Heart left ventricle (tissue), 16 donors: ENCODE data around the gene FAM219A. TPM values are rescaled to one million over a fixed set of nuclear protein-coding genes. Genes with fewer than 3 reads are reported as not detected.
"Not testable (repeated sequence)": the region's sequence is repeated elsewhere in the genome, so short reads cannot be mapped to it uniquely, and the experiment has no call there.

Experiments used
- ATAC-seq, 4 donors: fragments of 200-7000 bp; cut with Tn5 transposase; one replicate each; pipeline ENCODE4 v1.9.1; 2020 to 2022; ENCODE audit warnings: moderate library complexity in 4 of 4, mild to moderate bottlenecking in 3 of 4, moderate number of reproducible peaks in 1 of 4
- DNase-seq, 5 donors: peaks; one replicate each; pipeline ENCODE4 v3.0.0-alpha.2; 2020
- H3K27ac ChIP-seq, 12 donors: fragments of 200-600 bp; sonication (generic) in 4 of 12; one replicate each; pipeline versions ENCODE4 v1.5.0 to v1.8.0; 2016 to 2022; ENCODE audit warnings: mild to moderate bottlenecking in 2 of 12
- H3K27me3 ChIP-seq, 9 donors: fragments of 200-600 bp; sonication (generic) in 2 of 9; one replicate each; pipeline versions ENCODE4 v1.5.1 to v1.8.0; 2016 to 2022; ENCODE audit warnings: mild to moderate bottlenecking in 3 of 9
- H3K36me3 ChIP-seq, 9 donors: fragments of 200-600 bp; sonication (generic) in 2 of 9; one replicate each; pipeline versions ENCODE4 v1.5.0 to v1.8.0; 2018 to 2022; ENCODE audit warnings: mild to moderate bottlenecking in 2 of 9
- H3K4me1 ChIP-seq, 12 donors: fragments of 200-600 bp; sonication (generic) in 4 of 12; one replicate each; pipeline versions ENCODE4 v1.5.0 to v1.8.0; 2016 to 2022; ENCODE audit warnings: mild to moderate bottlenecking in 3 of 12
- H3K4me3 ChIP-seq, 12 donors: fragments of 200-600 bp; sonication (generic) in 4 of 12; one replicate each; pipeline versions ENCODE4 v1.5.0 to v1.8.0; 2017 to 2022; ENCODE audit warnings: mild to moderate bottlenecking in 9 of 12, moderate library complexity in 4 of 12
- H3K9me3 ChIP-seq, 12 donors: fragments of 200-600 bp; sonication (generic) in 4 of 12; one replicate each; pipeline versions ENCODE4 v1.5.0 to v1.8.0; 2016 to 2022; ENCODE audit warnings: mild to moderate bottlenecking in 1 of 12
- POLR2A ChIP-seq, 2 donors: fragments of 450-650 bp; IDR thresholded peaks; one replicate each; pipeline ENCODE4 v1.6.1; 2017; ENCODE audit warnings: antibody characterized with exemption in 2 of 2, mild to moderate bottlenecking in 2 of 2, moderate library complexity in 2 of 2
- WGBS, 4 donors: extraction: QIAGEN DNeasy Blood & Tissue Kit in 2 of 4; methylation state at CpG; one replicate each; pipeline versions ENCODE4 v1.1.5 to v1.1.7; 2013 to 2018; 5-methylcytosine and 5-hydroxymethylcytosine counted together
- intact Hi-C, 10 donors: fragments of 100-400 bp; cut with DNase I; formaldehyde crosslinking; loops; one replicate each; pipeline versions ENCODE4 v1.11.1 to v1.14.2; 2022
- polyA plus RNA-seq, 2 donors: library from polyadenylated mRNA; stranded (reverse); fragments of 200-250 nt; gene quantifications; one replicate each; pipeline ENCODE4 v1.2.3, GENCODE V29; 2013
- total RNA-seq, 9 donors: library from RNA; depleted of rRNA in 2 of 9; stranded (reverse); fragments of >200 nt in 2 of 9; fragmentation: NEBNext Ultra II Directional in 3 of 9; extraction: Animal tissue kit (Norgen Biotek cat#: 25700) in 3 of 9; gene quantifications; one replicate each; pipeline versions ENCODE4 v1.1.0 to v1.2.4, GENCODE V29; 2016 to 2023
- TF ChIP-seq, protein P1 (sequence below), 12 donors: fragments of 200-600 bp; sonication (generic) in 4 of 12; IDR thresholded peaks; one replicate each; pipeline versions ENCODE4 v1.5.0 to v1.8.0; 2018 to 2022; ENCODE audit warnings: antibody characterized with exemption in 12 of 12, mild to moderate bottlenecking in 5 of 12
- donor health status: ischemic (EF 13 %, LVEDD 7.1; RV severe dilation, severe dysfunction).
- donor health status: healthy with polysubstance abuse.
- donor health status: DM: no; HTN: yes; CAD: no.
- donor health status: DM: no; HTN: no; CAD: no.
- donor health status: ischemic (EF 25% LVEDD 6.9; RV normal size, moderate dysfunction).
- donor health status: ischemic (EF 25% LVEDD 5.7; RV mildly dilated, moderate dysfunction).
- donor health status: healthy.
- donor health status: DM: yes; HTN: yes; CAD: no.
- donor health status: ischemic (EF 35%, LVEDD 5.7; RV mildly dilated, moderate dysfunction).
- donor health status: nonischemic (EF 11% LVEDD 7.7; RV severe dilation, severe dysfunction).
- donor health status: DM: yes; HTN: yes; CAD: no.
- donor health status: PGD.
- donor health status: ischemic (EF 29% LVEDD 5.4; RV normal size, mild dysfunction).
- donor health status: nonischemic (EF 23%, LVEDD 6.1; RV moderate dilation, normal function).

Gene FAM219A
- total and polyA plus RNA-seq, 11 donors = 12.7 to 39.1 (median 25.9) TPM

DNA sequence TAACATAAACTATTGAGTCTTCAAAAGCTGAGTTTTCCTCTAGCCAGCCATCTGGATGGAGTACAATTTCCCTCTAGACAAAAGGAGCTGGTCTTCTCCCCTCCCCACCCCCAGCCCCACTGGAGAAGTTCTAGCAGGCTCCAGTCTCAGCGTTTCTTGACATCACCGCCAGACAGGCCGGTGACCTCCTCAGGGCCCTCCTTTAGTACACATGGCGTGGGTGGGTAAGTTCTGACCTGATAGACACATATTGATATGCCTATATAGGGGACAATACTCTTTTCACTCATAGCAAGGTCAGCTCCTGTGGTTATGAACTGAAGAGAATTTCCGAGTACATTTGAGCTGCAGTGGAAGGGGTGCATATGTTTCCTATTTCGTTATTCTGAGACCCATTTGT is 27.5 kb upstream of the FAM219A start:
- ATAC-seq (no peak), DNase-seq (no peak)
- Histone ChIP-seq H3K27ac (no peak overlapping the region), H3K4me3 (no peak overlapping the region), H3K4me1 (no peaks in the 10 kb centered on the region), H3K36me3 (no peaks in the 10 kb centered on the region), H3K27me3 (peaks cover 0 to 3% (median 0%) of the 10 kb centered on the region in 9 donors), H3K9me3 (no peaks in the 10 kb centered on the region)
- TF ChIP-seq, protein P1, sequence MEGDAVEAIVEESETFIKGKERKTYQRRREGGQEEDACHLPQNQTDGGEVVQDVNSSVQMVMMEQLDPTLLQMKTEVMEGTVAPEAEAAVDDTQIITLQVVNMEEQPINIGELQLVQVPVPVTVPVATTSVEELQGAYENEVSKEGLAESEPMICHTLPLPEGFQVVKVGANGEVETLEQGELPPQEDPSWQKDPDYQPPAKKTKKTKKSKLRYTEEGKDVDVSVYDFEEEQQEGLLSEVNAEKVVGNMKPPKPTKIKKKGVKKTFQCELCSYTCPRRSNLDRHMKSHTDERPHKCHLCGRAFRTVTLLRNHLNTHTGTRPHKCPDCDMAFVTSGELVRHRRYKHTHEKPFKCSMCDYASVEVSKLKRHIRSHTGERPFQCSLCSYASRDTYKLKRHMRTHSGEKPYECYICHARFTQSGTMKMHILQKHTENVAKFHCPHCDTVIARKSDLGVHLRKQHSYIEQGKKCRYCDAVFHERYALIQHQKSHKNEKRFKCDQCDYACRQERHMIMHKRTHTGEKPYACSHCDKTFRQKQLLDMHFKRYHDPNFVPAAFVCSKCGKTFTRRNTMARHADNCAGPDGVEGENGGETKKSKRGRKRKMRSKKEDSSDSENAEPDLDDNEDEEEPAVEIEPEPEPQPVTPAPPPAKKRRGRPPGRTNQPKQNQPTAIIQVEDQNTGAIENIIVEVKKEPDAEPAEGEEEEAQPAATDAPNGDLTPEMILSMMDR (IDR thresholded peaks at IDR 0.05) = no peak
- no peak for TF ChIP-seq POLR2A (IDR thresholded peaks at IDR 0.05)
- intact Hi-C loops = no loop called here
- WGBS, 4 donors = 67 to 85% (median 76%) methylated on average over 6 of the region's 6 CpGs

DNA sequence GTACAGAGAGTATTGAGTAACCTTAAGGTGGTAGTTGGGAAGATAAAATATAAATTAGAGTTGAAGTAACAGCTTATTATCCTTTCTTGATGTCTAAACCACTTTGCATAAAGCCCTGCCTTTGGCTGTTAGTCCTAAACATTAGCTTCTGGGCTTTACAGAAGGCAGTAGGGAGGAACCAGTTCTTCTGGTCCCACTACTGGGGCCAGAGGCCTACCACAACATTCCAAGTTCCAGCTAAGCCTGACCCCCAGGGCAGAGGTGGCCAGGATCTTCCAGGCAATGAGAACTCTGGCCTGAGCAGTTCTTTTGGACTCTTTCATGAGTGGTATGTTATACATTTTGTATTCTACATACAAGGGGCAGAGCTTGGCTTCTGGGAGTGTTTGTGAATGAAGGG is 26.3 kb upstream of the FAM219A start:
- H3K4me3 ChIP-seq = no peak overlapping the region
- no peak for TF ChIP-seq POLR2A (IDR thresholded peaks at IDR 0.05)
- TF ChIP-seq, protein P1 (IDR thresholded peaks at IDR 0.05) = no peak
- no peak overlapping the region for H3K27ac ChIP-seq
- peaks cover 0 to 3% (median 0%) of the 10 kb centered on the region in 9 donors for H3K27me3 ChIP-seq
- no peaks in the 10 kb centered on the region for H3K4me1 ChIP-seq
- no peak for DNase-seq
- no peak for ATAC-seq
- intact Hi-C loops = no loop called here
- no peaks in the 10 kb centered on the region for H3K9me3 ChIP-seq
- H3K36me3 ChIP-seq = no peaks in the 10 kb centered on the region

DNA sequence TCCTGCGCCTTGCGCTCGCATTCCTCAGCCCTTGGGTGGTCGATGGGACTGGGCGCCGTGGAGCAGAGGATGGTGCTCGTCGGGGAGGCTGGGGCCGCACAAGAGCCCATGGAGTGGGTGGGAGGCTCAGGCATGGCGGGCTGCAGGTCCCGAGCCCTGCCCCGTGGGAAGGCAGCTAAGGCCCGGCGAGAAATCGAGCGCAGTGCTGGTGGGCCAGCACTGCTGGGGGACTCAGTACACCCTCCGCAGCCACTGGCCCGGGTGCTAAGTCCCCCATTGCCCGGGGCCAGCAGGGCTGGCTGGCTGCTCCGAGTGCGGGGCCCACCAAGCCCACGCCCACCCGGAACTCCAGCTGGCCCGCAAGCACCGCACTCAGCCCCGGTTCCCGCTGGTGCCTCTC is 24.4 kb upstream of the FAM219A start:
- DNase-seq, H3K36me3 ChIP-seq, H3K27me3 ChIP-seq, intact Hi-C loops, H3K4me3 ChIP-seq, H3K9me3 ChIP-seq, ATAC-seq, H3K4me1 ChIP-seq, H3K27ac ChIP-seq: not testable (repeated sequence)
- WGBS, 4 donors = 92 to 95% (median 94%) methylated on average over 9 to 27 of the region's 27 CpGs

DNA sequence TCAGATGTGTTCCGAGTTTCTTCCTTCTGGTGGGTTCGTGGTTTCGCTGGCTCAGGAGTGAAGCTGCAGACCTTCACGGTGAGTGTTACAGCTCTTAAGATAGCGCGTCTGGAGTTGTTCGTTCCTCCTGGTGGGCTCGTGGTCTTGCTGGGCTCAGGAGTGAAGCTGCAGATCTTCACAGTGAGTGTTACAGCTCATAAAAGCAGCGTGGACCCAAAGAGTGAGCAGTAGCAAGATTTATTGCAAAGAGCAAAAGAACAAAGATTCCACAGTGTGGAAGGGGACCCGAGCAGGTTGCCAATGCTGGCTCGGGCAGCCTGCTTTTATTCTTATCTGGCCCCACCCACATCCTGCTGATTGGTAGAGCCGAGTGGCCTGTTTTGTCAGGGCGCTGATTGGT is 23.2 kb upstream of the FAM219A start:
- ATAC-seq, H3K27me3 ChIP-seq, H3K9me3 ChIP-seq, H3K4me3 ChIP-seq, H3K4me1 ChIP-seq, intact Hi-C loops, H3K36me3 ChIP-seq, DNase-seq, H3K27ac ChIP-seq: not testable (repeated sequence)
- WGBS, 4 donors = 72 to 78% (median 73%) methylated on average over 13 of the region's 13 CpGs

DNA sequence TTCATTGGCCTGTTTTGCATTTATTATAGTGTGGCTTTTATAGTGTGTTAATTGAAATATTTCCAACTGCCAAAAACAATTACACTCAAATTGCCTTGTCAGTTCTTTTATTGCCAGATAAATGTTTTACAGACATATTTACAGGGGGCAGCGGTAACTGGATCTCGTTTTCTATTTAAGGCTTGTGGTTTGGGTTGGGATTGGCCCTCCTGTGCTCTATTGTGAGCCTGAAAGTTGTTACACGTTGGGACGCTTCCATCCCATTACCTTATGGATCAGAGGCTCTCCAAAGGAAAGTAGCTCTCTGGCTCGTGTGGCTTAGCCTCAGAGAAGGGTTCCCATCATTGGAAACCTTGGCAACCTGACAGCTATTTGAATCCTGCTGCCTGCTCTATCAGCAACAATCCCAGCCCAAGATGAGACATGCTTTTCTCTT is 21.1 kb upstream of the FAM219A start:
- Histone ChIP-seq H3K4me1 (peaks cover 0 to 4% (median 0%) of the 10 kb centered on the region in 12 donors), H3K9me3 (no peaks in the 10 kb centered on the region), H3K36me3 (no peaks in the 10 kb centered on the region), H3K4me3 (no peak overlapping the region), H3K27ac (no peak overlapping the region), H3K27me3 (no peaks in the 10 kb centered on the region)
- intact Hi-C loops = no loop called here
- whole genome bisulfite sequencing, 4 donors = 71 to 76% (median 72%) methylated on average over 5 of the region's 5 CpGs
- DNase-seq (no peak), ATAC-seq (no peak)
- TF ChIP-seq, protein P1 (IDR thresholded peaks at IDR 0.05) = no peak
- TF ChIP-seq POLR2A (IDR thresholded peaks at IDR 0.05) = no peak
